H1 (cell line): ENCODE measurements around the gene SEL1L2. TPM values are rescaled to one million over a fixed set of nuclear protein-coding genes. Genes with fewer than 3 reads are reported as not detected.

Source experiments
- CTCF ChIA-PET: fragments of 300-600 bp; sonication (Branson Sonifier 250); formaldehyde crosslinking; loops from one replicate; lab custom pipeline; 2021; ENCODE audit not compliant: partially characterized antibody; lab: Charles Lee
- POLR2A ChIA-PET: fragments of 300-600 bp; sonication (Branson Sonifier 250); formaldehyde crosslinking; loops from one replicate; lab custom pipeline; 2021; ENCODE audit warnings: inconsistent platforms; ENCODE audit not compliant: partially characterized antibody; lab: Charles Lee
- DNase-seq, 2 experiments: peaks; one replicate each; pipeline versions ENCODE4 v3.0.0 to v3.0.0-alpha.2; 2010 to 2022; ENCODE audit warnings: low spot score in 2 of 2, low read depth in 1 of 2, mixed read lengths in 1 of 2
- FAIRE-seq: peaks from 2 replicates; lab custom pipeline; 2011; peaks lifted over from hg19 to GRCh38; lab: Jason Lieb, UNC
- H2AFZ ChIP-seq: 2 replicates; pipeline ENCODE4 v1.8.1; 2012; ENCODE audit warnings: low read length, inconsistent platforms
- H2AK5ac ChIP-seq: 2 replicates; pipeline ENCODE4 v1.6.1; 2013; ENCODE audit warnings: low read depth, low read length
- H2BK120ac ChIP-seq: replicated peaks from 2 replicates; pipeline ENCODE3; 2013; ENCODE audit warnings: low read depth, low read length, inconsistent platforms
- H2BK12ac ChIP-seq: 2 replicates; pipeline ENCODE4 v1.6.1; 2013; ENCODE audit warnings: low read depth, low read length
- H2BK15ac ChIP-seq: 2 replicates; pipeline ENCODE4 v1.6.1; 2013; ENCODE audit warnings: low read length
- H2BK20ac ChIP-seq: 2 replicates; pipeline ENCODE4 v1.6.1; 2013; ENCODE audit warnings: low read length
- H2BK5ac ChIP-seq: 2 replicates; pipeline ENCODE4 v1.6.1; 2013; ENCODE audit warnings: low read depth, low read length
- H3K14ac ChIP-seq: 2 replicates; pipeline ENCODE4 v1.6.1; 2013; ENCODE audit warnings: inconsistent platforms; ENCODE audit not compliant: insufficient read length
- H3K18ac ChIP-seq: 2 replicates; pipeline ENCODE4 v1.6.1; 2013; ENCODE audit warnings: low read length; ENCODE audit errors: extremely low read depth
- H3K23ac ChIP-seq: 2 replicates; pipeline ENCODE4 v1.6.1; 2013; ENCODE audit warnings: inconsistent platforms; ENCODE audit not compliant: insufficient read length
- H3K23me2 ChIP-seq: 2 replicates; pipeline ENCODE4 v1.6.1; 2013; ENCODE audit warnings: low read depth, low read length
- H3K27ac ChIP-seq: 2 replicates; pipeline ENCODE4 v1.6.1; 2011; ENCODE audit warnings: low read depth, low read length, inconsistent platforms
- H3K27me3 ChIP-seq, 4 experiments: replicated peaks in 1 of 4; 1 replicate in 1 of 4; 2 replicates in 3 of 4; pipeline versions ENCODE4 v1.6.1 to v1.8.1; 2011 to 2013; ENCODE audit warnings: low read length in 3 of 4, mild to moderate bottlenecking in 3 of 4, inconsistent platforms in 2 of 4, mixed read lengths in 2 of 4, moderate library complexity in 1 of 4; ENCODE audit not compliant: control insufficient read depth in 3 of 4, insufficient read depth in 3 of 4; ENCODE audit errors: extremely low read depth in 1 of 4
- H3K36me3 ChIP-seq, 4 experiments: 2 replicates each; pipeline versions ENCODE4 v1.6.1 to v1.8.1; 2011 to 2013; ENCODE audit warnings: mild to moderate bottlenecking in 4 of 4, low read length in 3 of 4, moderate library complexity in 2 of 4, control low read depth in 1 of 4, inconsistent platforms in 1 of 4; ENCODE audit not compliant: insufficient read depth in 4 of 4, control insufficient read depth in 2 of 4
- H3K4ac ChIP-seq: replicated peaks from 2 replicates; pipeline ENCODE3; 2013; ENCODE audit warnings: low read length, low read depth, mixed read lengths, inconsistent platforms; ENCODE audit not compliant: insufficient read length
- H3K4me1 ChIP-seq, 4 experiments: replicated peaks in 1 of 4; 1 replicate in 1 of 4; 2 replicates in 3 of 4; pipeline versions ENCODE4 v1.6.1 to v1.8.1; 2011 to 2013; ENCODE audit warnings: low read length in 3 of 4, inconsistent platforms in 2 of 4, mixed read lengths in 1 of 4; ENCODE audit not compliant: insufficient read depth in 4 of 4, control insufficient read depth in 3 of 4
- H3K4me2 ChIP-seq, 2 experiments: 2 replicates each; pipeline versions ENCODE4 v1.6.1 to v1.8.1; 2011 to 2013; ENCODE audit warnings: low read depth in 2 of 2, low read length in 2 of 2, control low read depth in 1 of 2, inconsistent platforms in 1 of 2, mild to moderate bottlenecking in 1 of 2; ENCODE audit not compliant: insufficient read depth in 1 of 2
- H3K4me3 ChIP-seq, 4 experiments: fragments of 200-600, 300-600 bp in 1 of 4; sonication (generic), shearing (Covaris generic), sonication (Bioruptor Twin) in 1 of 4; 2 replicates each; pipeline versions ENCODE4 v1.5.1 to v1.8.1; 2011 to 2016; ENCODE audit warnings: low read length in 4 of 4, low read depth in 3 of 4, control low read depth in 2 of 4, inconsistent platforms in 2 of 4, mild to moderate bottlenecking in 2 of 4, mixed read lengths in 1 of 4, moderate library complexity in 1 of 4; ENCODE audit not compliant: insufficient read depth in 2 of 4; ENCODE audit errors: extremely low read depth in 1 of 4
- H3K56ac ChIP-seq: replicated peaks from 2 replicates; pipeline ENCODE3; 2013; ENCODE audit warnings: low read depth, mild to moderate bottlenecking, mixed read lengths, low read length, inconsistent platforms; ENCODE audit not compliant: insufficient read length
- H3K79me1 ChIP-seq: 2 replicates; pipeline ENCODE4 v1.6.1; 2013; ENCODE audit warnings: low read depth, low read length, control low read depth
- H3K79me2 ChIP-seq, 2 experiments: 2 replicates each; pipeline versions ENCODE4 v1.6.1 to v1.8.1; 2012 to 2013; ENCODE audit warnings: low read length in 2 of 2, mild to moderate bottlenecking in 2 of 2, inconsistent platforms in 1 of 2; ENCODE audit not compliant: insufficient read depth in 2 of 2, control insufficient read depth in 1 of 2
- H3K9ac ChIP-seq, 4 experiments: replicated peaks in 1 of 4; 1 replicate in 1 of 4; 2 replicates in 3 of 4; pipeline versions ENCODE4 v1.6.1 to v1.8.1; 2011 to 2013; ENCODE audit warnings: low read depth in 3 of 4, low read length in 3 of 4, control low read depth in 2 of 4, mild to moderate bottlenecking in 2 of 4, moderate library complexity in 2 of 4, inconsistent platforms in 1 of 4; ENCODE audit errors: extremely low read depth in 1 of 4
- H3K9me3 ChIP-seq, 2 experiments: 2 replicates each; pipeline versions ENCODE4 v1.6.1 to v1.8.1; 2012 to 2013; ENCODE audit warnings: mild to moderate bottlenecking in 2 of 2, moderate library complexity in 2 of 2, control low read depth in 1 of 2, inconsistent platforms in 1 of 2, low read depth in 1 of 2, low read length in 1 of 2, mixed read lengths in 1 of 2; ENCODE audit not compliant: insufficient read depth in 2 of 2
- H4K20me1 ChIP-seq, 2 experiments: replicated peaks in 1 of 2; 2 replicates each; pipeline versions ENCODE3 to v1.8.1; 2011 to 2013; ENCODE audit warnings: inconsistent platforms in 2 of 2, low read length in 2 of 2, mild to moderate bottlenecking in 1 of 2; ENCODE audit not compliant: insufficient read depth in 2 of 2, control insufficient read depth in 1 of 2
- H4K5ac ChIP-seq: 2 replicates; pipeline ENCODE4 v1.6.1; 2013; ENCODE audit warnings: low read length, low read depth, mixed read lengths, inconsistent platforms; ENCODE audit not compliant: insufficient read length
- H4K8ac ChIP-seq: 2 replicates; pipeline ENCODE4 v1.8.0; 2013; ENCODE audit warnings: mild to moderate bottlenecking, moderate library complexity, low read length, inconsistent platforms; ENCODE audit not compliant: insufficient read depth; ENCODE audit errors: extremely low read depth
- H4K91ac ChIP-seq: replicated peaks from 2 replicates; pipeline ENCODE3; 2013; ENCODE audit warnings: low read length, mixed read lengths, inconsistent platforms; ENCODE audit not compliant: insufficient read length
- CHD2 ChIP-seq: IDR thresholded peaks from 2 replicates; pipeline ENCODE4 v1.6.1; 2012; ENCODE audit warnings: low read length, improper control_type of control experiment
- CREB1 ChIP-seq: IDR thresholded peaks from 2 replicates; pipeline ENCODE4 v1.6.1; 2012; ENCODE audit warnings: inconsistent platforms
- HDAC2 ChIP-seq, 2 experiments: fragments of 300-600 bp in 1 of 2; sonication (generic) in 1 of 2; IDR thresholded peaks; 2 replicates each; pipeline ENCODE4 v1.6.1; 2011 to 2012; ENCODE audit warnings: low read depth in 2 of 2, low read length in 2 of 2, mild to moderate bottlenecking in 2 of 2, moderate library complexity in 2 of 2, borderline replicate concordance in 1 of 2, inconsistent platforms in 1 of 2
- POU5F1 ChIP-seq: IDR thresholded peaks from 2 replicates; pipeline ENCODE4 v1.6.1; 2011; ENCODE audit warnings: low read depth, mild to moderate bottlenecking, low read length, moderate library complexity
- RAD21 ChIP-seq, 2 experiments: IDR thresholded peaks in 1 of 2; conservative IDR thresholded peaks in 1 of 2; 2 replicates each; pipeline ENCODE4 v1.6.1; 2011; ENCODE audit warnings: low read depth in 2 of 2, low read length in 2 of 2, improper control_type of control experiment in 1 of 2, inconsistent platforms in 1 of 2, mild to moderate bottlenecking in 1 of 2, moderate library complexity in 1 of 2
- SAP30 ChIP-seq: fragments of 300-600 bp; sonication (generic); IDR thresholded peaks from 2 replicates; pipeline ENCODE4 v1.7.1; 2012; ENCODE audit warnings: low read length, moderate library complexity, mild to moderate bottlenecking, inconsistent platforms; ENCODE audit not compliant: insufficient read depth, insufficient replicate concordance
- SIN3A ChIP-seq, 2 experiments: IDR thresholded peaks in 1 of 2; conservative IDR thresholded peaks in 1 of 2; 2 replicates each; pipeline ENCODE4 v1.6.1; 2011 to 2012; ENCODE audit warnings: low read length in 2 of 2, improper control_type of control experiment in 1 of 2, low read depth in 1 of 2, mild to moderate bottlenecking in 1 of 2
- SP1 ChIP-seq: IDR thresholded peaks from 2 replicates; pipeline ENCODE4 v1.6.1; 2011; ENCODE audit warnings: low read depth, low read length
- TAF1 ChIP-seq: IDR thresholded peaks from 2 replicates; pipeline ENCODE4 v1.6.1; 2011; ENCODE audit warnings: mild to moderate bottlenecking, low read depth, low read length
- TEAD4 ChIP-seq: IDR thresholded peaks from 2 replicates; pipeline ENCODE4 v1.6.1; 2012; ENCODE audit warnings: low read depth, low read length, inconsistent platforms, mixed read lengths
- WGBS, 2 experiments: shearing (Covaris generic) in 1 of 2; methylation state at CpG; one replicate each; pipeline versions ENCODE4 v1.1.6 to v1.1.7; 2013 to 2015; ENCODE audit warnings: low lambda C conversion rate in 2 of 2, mixed read lengths in 2 of 2, inconsistent platforms in 1 of 2, low coverage in 1 of 2, missing lambda C conversion rate in 1 of 2; ENCODE audit not compliant: insufficient replicate concordance in 2 of 2, insufficient coverage in 1 of 2, insufficient read length in 1 of 2; ENCODE audit errors: extremely low coverage in 1 of 2, missing lambda C conversion rate in 1 of 2; 5-methylcytosine and 5-hydroxymethylcytosine counted together
- polyA plus RNA-seq, 7 experiments: library from polyadenylated mRNA; depleted of rRNA in 3 of 7; stranded (reverse) in 5 of 7; unstranded in 2 of 7; fragments of >200 nt in 5 of 7; fragments of 200-250 nt in 2 of 7; gene quantifications; 1 replicate in 5 of 7; 2 replicates in 1 of 7; 4 replicates in 1 of 7; pipeline versions ENCODE4 v1.2.1 to v1.2.3, GENCODE V29; 2011 to 2013; ENCODE audit warnings: missing spikeins in 2 of 7, mixed read lengths in 2 of 7
- total RNA-seq: library from RNA; stranded (reverse); fragmentation: NEBNext Ultra II Directional; extraction: Animal tissue kit (Norgen Biotek cat#: 25700); gene quantifications from 2 replicates; pipeline ENCODE4 v1.2.1, GENCODE V29; 2021

Gene SEL1L2
- total and polyA plus RNA-seq, 2 of the 8 experiments (the other 6 are each of a cell fraction or from before 2014, with no cell fraction given): not detected

GRCh38 chr20:13865156-13865555 lies 125.3 kb downstream of the SEL1L2 start:
- no peak for FAIRE-seq
- Histone ChIP-seq H4K8ac (no peak overlapping the region), H4K5ac (no peak overlapping the region), H2BK12ac (no peak overlapping the region), H2BK120ac (no peak overlapping the region), H3K23me2 (no peaks in the 10 kb centered on the region; the same call in 1 of the 2 replicates), H3K18ac (no peak overlapping the region), H3K4me1 (no peaks in the 10 kb centered on the region; a peak in 2 of 7 replicates), H3K56ac (no peak overlapping the region), H2AK5ac (no peak overlapping the region), H3K14ac (no peak overlapping the region), H2BK20ac (no peak overlapping the region), H3K4me2 (no peak overlapping the region), H3K4ac (no peak overlapping the region), H3K27me3 (no peaks in the 10 kb centered on the region), H3K9me3 (no peaks in the 10 kb centered on the region), H4K91ac (no peak overlapping the region), H3K79me1 (no peaks in the 10 kb centered on the region), H3K4me3 (no peak overlapping the region), H2BK15ac (no peak overlapping the region), H3K9ac (no peak overlapping the region), H3K36me3 (no peaks in the 10 kb centered on the region), H2BK5ac (no peak overlapping the region), H3K27ac (no peak overlapping the region), H3K79me2 (no peaks in the 10 kb centered on the region), H3K23ac (no peak overlapping the region), H4K20me1 (no peaks in the 10 kb centered on the region), H2AFZ (no peak overlapping the region; the same call in 1 of the 2 replicates)
- no peak for DNase-seq
- ChIA-PET CTCF (interaction anchor here (0.6 to 2.1 kb wide), 4 partner anchors 8 to 87 kb away, joined by 3 to 5 read pairs (median 3); no protein-coding TSS in a partner anchor), POLR2A (no interaction called here)
- 92% methylated on average over 2 of the region's 2 CpGs; no CpG with 5 or more reads in 1 of the 2 experiments for WGBS, 2 experiments
- TF ChIP-seq TAF1 (no peak), HDAC2 (IDR thresholded peaks at IDR 0.05; ENCODE audit: borderline replicate concordance in 1 of 2, low read depth in 2 of 2, low read length in 2 of 2) (no peak), CHD2 (no peak), RAD21 (IDR thresholded peaks at IDR 0.05 in 1 of 2, conservative IDR thresholded peaks at IDR 0.05 in 1 of 2; ENCODE audit: low read depth in 2 of 2, low read length in 2 of 2) (no peak), SAP30 (no peak), SIN3A (conservative IDR thresholded peaks at IDR 0.05 in 1 of 2, IDR thresholded peaks at IDR 0.05 in 1 of 2; ENCODE audit: low read depth in 1 of 2, low read length in 2 of 2) (no peak), POU5F1 (no peak), TEAD4 (no peak), SP1 (no peak), CREB1 (no peak)
